ENCODE data around the gene KCNG2.
"Not testable (repeated sequence)": the region's sequence is repeated elsewhere in the genome, so short reads cannot be mapped to it uniquely, and the experiment has no call there.

KCNG2 gene

GRCh38 chr18:79873449-79874110 is 75.8 kb downstream of the KCNG2 start:
- no peak for DNase-seq

DNA sequence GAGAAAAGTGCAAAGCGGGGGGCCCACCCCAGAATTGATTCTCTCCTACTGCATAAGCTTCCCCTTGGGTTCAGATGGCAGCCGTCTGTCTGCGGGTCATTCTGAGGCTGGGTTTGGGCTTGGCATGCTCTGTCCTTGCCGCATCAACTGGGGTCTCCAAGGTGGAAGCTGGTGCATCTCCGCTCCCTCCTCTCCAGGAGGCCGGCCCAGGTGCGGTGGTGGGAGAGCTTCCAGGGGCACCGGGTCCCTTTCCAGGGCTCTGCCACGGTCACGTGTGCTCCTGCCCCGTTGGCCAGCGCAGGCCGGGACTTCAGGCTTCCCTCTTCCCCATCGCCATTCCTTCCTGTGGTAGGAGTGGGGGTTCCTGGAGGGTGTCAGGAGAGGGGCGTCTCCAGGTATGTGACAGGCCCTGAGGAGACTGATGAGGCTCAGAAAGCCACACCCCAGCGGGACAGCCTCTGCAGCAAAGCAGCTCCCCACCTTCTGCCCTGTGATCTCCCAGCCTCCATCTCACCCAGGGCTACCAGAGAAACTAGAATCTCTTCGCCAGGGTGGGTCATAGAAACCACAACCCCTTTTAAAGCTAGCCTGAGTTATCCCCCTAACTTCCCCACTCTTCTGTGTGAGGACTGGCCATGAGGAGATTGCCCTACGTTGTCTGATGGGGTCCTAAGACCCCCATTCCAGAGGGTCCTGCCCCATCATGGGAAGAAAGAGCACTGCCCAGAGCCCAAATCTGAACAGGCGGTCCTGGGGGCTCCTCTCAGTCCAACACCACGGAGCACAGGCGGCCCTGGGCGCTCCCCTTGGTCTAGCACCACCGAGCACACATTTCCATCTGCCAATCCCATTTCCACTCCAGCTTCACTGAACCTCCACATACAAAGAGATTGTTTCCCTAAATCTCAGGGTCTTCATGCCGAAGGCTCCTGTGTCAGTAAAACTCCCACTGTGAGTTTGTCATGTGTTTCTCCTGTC is 77.1 kb downstream of the KCNG2 start:
- no peak for DNase-seq

DNA sequence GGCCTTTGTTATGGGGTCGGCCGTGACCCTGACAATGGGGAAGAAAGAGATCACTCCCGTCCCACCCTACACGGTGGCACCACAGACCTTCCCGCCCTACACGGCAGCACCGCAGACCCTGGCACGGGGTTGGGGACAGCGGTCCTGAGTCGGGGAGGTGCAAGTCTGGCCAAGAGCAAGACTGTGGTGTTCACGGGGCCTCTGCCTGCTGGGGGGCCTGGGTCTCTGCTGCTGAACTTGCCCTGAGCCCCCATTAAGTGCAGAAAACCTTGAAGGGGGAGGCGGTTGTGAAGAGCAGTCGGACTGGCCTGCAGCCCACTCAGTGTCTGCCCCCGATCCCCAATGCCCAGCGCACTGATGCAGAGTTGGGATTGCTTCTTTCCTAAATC is 77.8 kb downstream of the KCNG2 start:
- no peak for DNase-seq

DNA sequence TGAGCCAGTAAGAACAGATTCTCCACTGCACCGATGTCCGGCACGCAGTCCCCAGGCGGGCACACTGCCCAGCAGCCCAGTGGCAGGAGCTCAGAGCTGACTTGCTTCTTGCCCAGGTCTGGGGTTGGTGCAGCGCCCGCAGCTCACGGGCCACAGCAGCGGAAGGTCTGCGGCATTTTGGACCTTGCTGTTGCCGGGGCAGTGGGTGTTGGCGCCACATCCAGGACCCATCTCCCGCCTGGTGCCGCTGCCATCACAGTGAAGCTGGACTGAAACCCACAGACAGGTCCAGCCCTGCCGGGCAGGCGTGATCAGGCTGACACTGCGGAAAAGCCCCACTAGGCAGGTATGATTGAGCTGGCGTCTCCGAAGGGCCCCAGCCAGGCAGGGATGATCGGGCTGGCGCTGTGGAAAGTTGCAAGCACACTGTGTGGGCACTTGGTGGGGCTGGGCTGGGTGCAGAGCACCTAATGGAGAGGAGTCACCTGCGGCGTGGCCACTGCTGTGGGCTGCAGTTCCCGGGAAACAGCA is 78.3 kb downstream of the KCNG2 start:
- no peak for DNase-seq

DNA sequence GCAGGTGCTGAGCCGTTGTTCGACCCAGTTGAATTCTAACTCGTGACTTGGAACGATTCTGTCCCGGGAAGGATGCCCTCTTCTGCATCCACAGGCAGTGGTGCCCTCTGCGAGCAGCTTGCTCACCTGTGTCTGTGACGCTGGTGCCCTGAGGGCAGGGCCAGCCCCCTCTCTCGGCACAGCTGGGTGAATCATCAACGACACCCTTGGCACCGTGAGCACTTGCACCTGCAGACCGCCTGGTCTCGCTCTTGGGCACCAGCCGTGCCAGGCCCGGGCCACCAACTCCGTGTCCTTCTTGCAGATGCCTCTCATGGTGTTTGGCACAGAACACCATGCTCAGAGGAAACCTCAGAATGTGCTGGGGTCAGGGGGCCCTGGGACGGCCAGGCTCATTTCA is 78.8 kb downstream of the KCNG2 start:
- no peak for DNase-seq

DNA sequence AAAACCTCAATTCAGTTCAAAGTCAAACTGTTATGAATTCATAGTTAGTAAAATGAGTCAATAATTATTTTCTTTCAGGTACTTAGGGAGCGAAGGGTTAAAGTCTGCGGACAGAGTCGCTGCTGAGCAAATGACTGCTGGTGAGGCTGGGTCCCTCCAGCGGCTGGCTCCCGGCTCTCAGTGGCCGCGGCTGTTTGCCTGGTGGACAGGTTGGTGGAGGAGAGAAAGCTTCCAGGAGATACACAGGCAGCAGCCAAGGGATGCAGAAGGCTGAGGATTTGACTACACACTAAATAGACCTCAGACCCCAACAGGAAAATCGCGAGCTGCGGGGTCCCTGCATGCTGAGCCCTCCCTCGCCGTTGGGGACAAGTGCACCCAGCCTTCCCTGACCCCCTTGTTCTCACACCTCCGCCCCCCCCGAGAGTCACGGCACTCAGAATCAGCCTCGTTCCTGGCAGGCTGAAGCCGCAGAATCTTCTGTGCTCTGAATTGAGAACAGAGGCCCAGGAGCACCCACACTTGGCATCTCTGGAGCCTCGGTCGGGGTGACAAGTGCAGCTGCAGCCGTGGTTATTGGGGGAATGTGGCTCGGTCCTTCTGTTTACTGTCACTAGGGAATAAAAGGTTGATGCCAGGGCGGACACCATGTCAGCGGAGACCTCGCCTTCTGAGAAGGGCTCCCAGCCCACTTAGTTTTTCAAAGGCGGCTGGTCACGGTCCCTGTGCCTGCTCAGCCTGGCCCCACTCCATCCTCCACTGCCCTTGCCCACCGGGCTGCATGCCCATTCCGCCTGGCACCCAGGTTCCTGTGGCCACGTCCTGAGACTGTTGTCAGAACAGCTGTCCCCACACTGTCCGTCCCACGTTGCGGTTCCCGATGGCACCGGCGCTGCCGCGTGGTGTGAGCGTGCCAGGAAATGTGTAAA is 79.7 kb downstream of the KCNG2 start:
- no peak for DNase-seq

DNA sequence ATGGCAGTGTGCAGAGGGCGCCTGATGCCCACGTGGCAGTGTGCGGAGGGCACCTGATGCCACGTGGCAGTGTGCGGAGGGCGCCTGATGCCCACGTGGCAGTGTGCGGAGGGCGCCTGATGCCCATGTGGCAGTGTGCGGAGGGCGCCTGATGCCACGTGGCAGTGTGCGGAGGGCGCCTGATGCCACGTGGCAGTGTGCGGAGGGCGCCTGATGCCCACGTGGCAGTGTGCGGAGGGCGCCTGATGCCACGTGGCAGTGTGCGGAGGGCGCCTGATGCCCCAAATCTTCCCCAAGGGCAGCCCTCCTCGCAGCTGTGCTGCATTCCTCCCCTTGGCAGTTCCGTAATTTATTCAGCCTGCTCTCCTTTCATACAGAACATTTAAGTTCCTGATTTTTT is 80.5 kb downstream of the KCNG2 start:
- not testable (repeated sequence) for DNase-seq

- no peak for DNase-seq
Measured at GRCh38 chr18:79878741-79879378, 81.1 kb downstream of the KCNG2 start.

- DNase-seq = no peak
Measured at GRCh38 chr18:79879566-79879965, 81.8 kb downstream of the KCNG2 start.

GRCh38 chr18:79881695-79882094 is 84.0 kb downstream of the KCNG2 start:
- DNase-seq = no peak

DNA sequence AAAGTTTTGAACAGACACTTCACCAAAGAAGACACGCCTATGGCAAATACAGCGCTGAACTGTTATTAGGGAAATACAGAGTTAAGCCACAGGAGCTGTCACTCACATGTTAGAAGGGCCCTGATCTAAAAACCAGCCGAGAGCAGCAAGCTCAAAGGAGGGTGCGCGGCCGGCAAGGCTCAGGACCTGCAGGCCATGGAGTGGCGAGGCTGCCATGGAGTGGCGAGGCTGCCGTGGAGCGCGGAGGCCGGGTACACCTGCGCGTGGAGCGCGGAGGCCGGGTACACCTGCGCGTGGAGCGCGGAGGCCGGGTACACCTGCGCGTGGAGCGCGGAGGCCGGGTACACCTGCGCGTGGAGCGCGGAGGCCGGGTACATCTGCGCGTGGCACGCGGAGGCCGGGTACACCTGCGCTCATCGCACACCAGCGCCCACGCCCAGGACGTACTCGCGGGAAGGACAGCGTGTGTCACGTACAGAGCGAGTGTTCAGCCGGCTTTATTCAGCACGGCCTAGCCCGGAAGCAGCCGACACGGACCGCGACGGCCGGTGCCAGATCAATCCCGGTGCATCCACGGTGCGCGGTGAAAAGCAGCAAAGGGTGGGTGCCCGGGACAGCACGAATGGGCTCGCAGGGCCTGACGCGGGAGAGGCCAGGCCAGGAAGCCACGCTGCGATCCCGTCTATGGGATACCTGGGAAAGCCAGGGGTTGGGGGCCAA is 84.9 kb downstream of the KCNG2 start:
- no peak for DNase-seq

GRCh38 chr18:79883461-79884293 is 85.9 kb downstream of the KCNG2 start:
- no peak for DNase-seq

DNA sequence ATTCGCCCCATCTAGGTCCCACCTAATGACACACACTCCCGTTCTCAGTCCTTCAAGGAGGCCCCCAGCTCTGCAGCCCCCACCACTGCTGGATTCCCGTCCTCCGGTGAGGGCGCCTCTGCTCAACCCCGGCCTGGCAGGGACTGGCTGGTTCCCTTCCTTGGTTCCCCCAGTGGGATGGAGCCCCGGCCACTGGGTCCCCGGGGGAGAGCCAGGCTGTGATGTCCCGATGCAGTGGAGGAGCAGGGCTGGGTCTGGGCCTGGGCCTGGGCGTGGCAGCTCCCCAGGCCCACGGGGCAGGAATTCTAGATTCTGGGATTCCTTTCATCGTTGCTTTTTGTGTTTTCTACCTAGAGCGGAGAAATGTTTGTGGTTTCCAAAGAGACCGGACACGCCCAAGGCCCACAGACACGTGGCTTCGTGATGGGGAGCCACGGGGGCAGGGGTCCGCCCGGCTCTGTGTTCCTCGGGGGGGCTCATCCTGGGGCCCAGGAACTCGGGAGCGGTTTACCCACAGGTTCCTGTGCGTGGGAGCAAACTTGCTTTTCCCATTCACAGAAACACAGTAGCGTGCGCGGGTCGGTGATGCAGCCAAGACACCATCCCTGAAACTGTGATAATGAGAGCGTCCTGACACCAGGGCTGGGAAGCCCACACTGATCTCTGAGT is 86.7 kb downstream of the KCNG2 start:
- no peak for DNase-seq

- DNase-seq = no peak
Measured at GRCh38 chr18:79884963-79885728, 87.4 kb downstream of the KCNG2 start.

- DNase-seq = no peak
Measured at GRCh38 chr18:79887181-79888000, 89.7 kb downstream of the KCNG2 start.

- DNase-seq = no peak
Measured at GRCh38 chr18:79888016-79888415, 90.3 kb downstream of the KCNG2 start.

DNA sequence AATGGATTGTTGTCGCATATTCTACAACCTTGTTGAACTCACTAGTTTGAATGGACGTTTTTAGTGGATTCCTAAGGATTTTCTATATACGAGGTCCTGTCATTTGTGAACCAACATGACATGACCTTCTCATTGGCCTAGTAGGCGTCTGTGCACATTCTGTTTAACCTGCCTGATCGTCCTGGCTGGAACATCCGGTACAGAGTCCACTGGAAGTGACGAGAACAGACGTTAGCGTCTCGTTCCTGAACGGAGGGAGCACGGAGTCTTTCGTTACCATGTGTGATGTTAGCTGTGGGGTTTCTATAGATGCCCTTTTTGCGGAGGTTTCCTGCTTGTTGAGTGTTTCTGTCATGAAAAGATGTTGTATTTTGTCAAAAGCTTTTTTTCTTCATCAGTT is 91.8 kb downstream of the KCNG2 start:
- DNase-seq = no peak

DNA sequence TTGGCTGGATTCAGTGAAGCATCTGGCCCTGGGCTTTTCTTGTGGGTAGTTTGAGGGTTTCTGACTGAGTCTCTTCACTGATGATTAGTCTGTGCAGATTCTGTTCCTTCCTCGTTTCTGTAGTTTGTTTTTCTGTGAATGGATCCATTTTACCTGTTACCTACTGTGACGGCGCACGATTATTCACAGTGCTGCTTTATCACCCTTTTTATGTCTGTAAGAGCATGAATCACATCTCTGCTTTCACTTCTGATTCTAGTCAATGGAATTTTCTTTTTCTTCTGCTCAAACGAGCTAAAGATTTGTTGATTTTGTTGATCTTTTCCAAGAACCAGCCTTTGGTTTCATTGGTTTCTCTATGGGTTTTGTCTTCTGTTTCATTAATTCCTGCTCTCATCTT is 92.9 kb downstream of the KCNG2 start:
- no peak for DNase-seq

Measured in 8988T (cell line).